ENCODE results near the gene HM13.
"Not testable (repeated sequence)": the region's sequence is repeated elsewhere in the genome, so short reads cannot be mapped to it uniquely, and the experiment has no call there.

HM13 gene

DNA sequence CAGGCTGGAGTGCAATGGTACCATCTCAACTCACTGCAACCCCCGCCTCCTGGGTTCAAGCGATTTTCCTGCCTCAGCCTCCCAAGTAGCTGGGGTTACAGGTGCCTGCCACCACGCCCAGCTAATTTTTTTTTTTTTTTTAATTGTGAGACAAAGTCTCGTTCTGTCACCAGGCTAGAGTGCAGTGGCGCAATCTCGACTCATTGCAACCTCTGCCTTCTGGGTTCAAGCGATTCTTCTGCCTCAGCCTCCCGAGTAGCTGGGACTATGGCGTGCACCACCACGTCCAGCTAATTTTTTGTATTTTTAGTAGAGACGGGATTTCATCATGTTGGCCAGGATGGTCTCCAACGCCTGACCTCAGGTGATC lies 98.0 kb downstream of the HM13 start:
- DNase-seq (ENCODE audit: low spot score), result not testable (repeated sequence)

DNA sequence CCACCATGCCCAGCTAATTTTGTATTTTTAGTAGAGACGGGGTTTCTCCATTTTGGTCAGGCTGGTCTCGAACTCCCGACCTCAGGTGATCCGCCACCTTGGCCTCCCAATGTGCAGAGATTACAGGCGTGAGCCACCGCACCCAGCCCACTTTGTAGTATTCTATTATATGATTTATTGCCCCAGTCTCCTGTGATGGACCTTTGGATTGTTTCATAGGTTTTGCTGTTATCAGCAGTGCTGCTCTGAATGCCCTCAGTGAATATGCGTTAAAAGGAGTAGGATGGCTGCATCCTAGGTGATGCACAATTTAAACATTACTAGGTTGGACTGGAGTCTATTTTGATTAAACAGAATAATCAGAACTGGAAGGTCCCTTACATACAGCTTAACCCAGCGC lies 101.2 kb downstream of the HM13 start:
- DNase-seq (ENCODE audit: low spot score), result no peak

DNA sequence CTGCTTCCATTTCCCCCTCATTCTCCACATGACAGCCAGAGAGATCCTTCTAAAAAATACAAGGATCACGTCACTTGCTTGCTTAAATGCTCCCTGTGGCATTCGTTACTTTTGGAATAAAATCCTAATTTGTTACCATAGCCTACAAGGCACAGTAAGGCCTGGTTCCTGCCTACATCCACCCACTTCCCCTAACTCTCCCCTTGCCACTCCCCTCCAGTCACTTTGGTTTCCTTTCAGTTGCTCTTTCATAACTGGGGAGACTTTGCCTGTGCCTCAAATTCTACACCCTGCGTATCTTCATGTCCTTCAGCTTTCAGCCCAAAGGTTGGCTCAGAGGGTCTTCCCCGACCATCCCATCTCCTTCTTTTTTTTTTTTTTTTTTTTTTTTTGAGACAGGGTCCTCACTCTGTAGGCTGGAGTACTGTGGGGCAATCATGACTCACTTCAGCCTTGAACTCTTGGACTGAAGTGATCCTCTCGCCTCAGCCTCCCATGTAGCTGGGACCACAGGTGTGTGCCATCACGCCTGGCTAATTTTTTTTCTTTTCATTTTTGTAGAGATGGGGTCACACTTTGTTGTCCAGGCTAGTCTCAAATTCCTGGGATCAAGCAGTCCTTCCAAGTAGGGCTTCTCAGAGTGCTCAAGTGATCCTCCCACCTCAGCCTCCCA lies 103.3 kb downstream of the HM13 start:
- no peak for DNase-seq (ENCODE audit: low spot score)
